HG03139 (cell line): ENCODE results near the gene RPUSD3.

ENCODE experiments used
- ATAC-seq: cut with Tn5 transposase; IDR thresholded peaks from one replicate; pipeline ENCODE4 v1.9.1; 2021; ENCODE audit not compliant: unreplicated experiment

The RPUSD3 gene

GRCh38 chr3:9808345-9809037, 35.3 kb downstream of the RPUSD3 start:
- no peak for ATAC-seq

GRCh38 chr3:9807981-9808344, 35.8 kb downstream of the RPUSD3 start:
- no peak for ATAC-seq

- no peak for ATAC-seq
These were observed 36.9 kb downstream of the RPUSD3 start for GRCh38 chr3:9806688-9807589.

GRCh38 chr3:9806137-9806536, 37.7 kb downstream of the RPUSD3 start:
- ATAC-seq = no peak

GRCh38 chr3:9804996-9805395, 38.8 kb downstream of the RPUSD3 start:
- ATAC-seq = no peak

- no peak for ATAC-seq
These were observed 40.3 kb downstream of the RPUSD3 start for GRCh38 chr3:9803494-9803893.

- ATAC-seq = no peak
These were observed 43.3 kb downstream of the RPUSD3 start for GRCh38 chr3:9800529-9800928.

GRCh38 chr3:9797196-9797945, 46.4 kb downstream of the RPUSD3 start:
- ATAC-seq = no peak

- no peak for ATAC-seq
These were observed 48.6 kb downstream of the RPUSD3 start for GRCh38 chr3:9795207-9795606.

- ATAC-seq = no peak
These were observed 49.4 kb downstream of the RPUSD3 start for GRCh38 chr3:9794400-9794799.

GRCh38 chr3:9793161-9793781, 50.5 kb downstream of the RPUSD3 start:
- ATAC-seq = no peak

GRCh38 chr3:9792405-9793160, 51.2 kb downstream of the RPUSD3 start, which contains the start of the genes ARPC4 and TADA3:
Gene ARPC4, plus strand, starts transcription at chr3:9793082. Its CDS starts 40 bp downstream, at chr3:9793122.
Gene TADA3, minus strand, starts transcription at chr3:9792473. Its CDS starts 1,007 bp downstream, at chr3:9791466.
- ATAC-seq = peak; percentile 73

GRCh38 chr3:9791790-9792404, 51.9 kb downstream of the RPUSD3 start:
- ATAC-seq = no peak

- no peak for ATAC-seq
These were observed 52.7 kb downstream of the RPUSD3 start for GRCh38 chr3:9791127-9791526.
